Choroid plexus epithelial cell (primary cell): ENCODE results near the gene TSC2.

Source experiments
- DNase-seq: peaks from one replicate; pipeline ENCODE4 v3.0.0-alpha.2; 2010; ENCODE audit warnings: low read depth
- H3K4me3 ChIP-seq: 2 replicates; pipeline ENCODE4 v1.5.1; 2011; ENCODE audit warnings: low read depth, mild to moderate bottlenecking, control low read depth, low read length, moderate library complexity
- CTCF ChIP-seq: conservative IDR thresholded peaks from 2 replicates; pipeline ENCODE4 v1.5.1; 2011; ENCODE audit warnings: low read depth, mild to moderate bottlenecking, control low read depth, inconsistent platforms, low read length, moderate library complexity

Gene TSC2

GRCh38 chr16:2042171-2042985, 5.4 kb upstream of the TSC2 start:
- TF ChIP-seq CTCF: no peak
- no peak overlapping the region for H3K4me3 ChIP-seq
- DNase-seq: no peak

GRCh38 chr16:2042986-2043666, 4.7 kb upstream of the TSC2 start:
- TF ChIP-seq CTCF: no peak

GRCh38 chr16:2043667-2044451, 3.9 kb upstream of the TSC2 start:
- TF ChIP-seq CTCF: no peak
- DNase-seq: no peak
- H3K4me3 ChIP-seq: no peak overlapping the region

More at GRCh38 chr16:2042986-2043666, 4.7 kb upstream of the TSC2 start:
- no peak overlapping the region for H3K4me3 ChIP-seq
- DNase-seq: no peak

GRCh38 chr16:2044541-2044940, 3.2 kb upstream of the TSC2 start:
- no peak for DNase-seq
- TF ChIP-seq CTCF: no peak
- H3K4me3 ChIP-seq: no peak overlapping the region

- no peak overlapping the region for H3K4me3 ChIP-seq
- no peak for TF ChIP-seq CTCF
- no peak for DNase-seq
Measured at GRCh38 chr16:2045965-2046892, 1.6 kb upstream of the TSC2 start.

GRCh38 chr16:2046893-2047329, 874 bp upstream of the TSC2 start:
- H3K4me3 ChIP-seq: peak overlapping the region; percentile 80
- no peak for DNase-seq
- TF ChIP-seq CTCF: no peak
